GM18870 (cell line): ENCODE measurements around the gene JMJD7.

Experiments
- ATAC-seq: cut with Tn5 transposase; IDR thresholded peaks from one replicate; pipeline ENCODE4 v1.9.1; 2021; ENCODE audit warnings: moderate library complexity; ENCODE audit not compliant: unreplicated experiment

Gene JMJD7

DNA sequence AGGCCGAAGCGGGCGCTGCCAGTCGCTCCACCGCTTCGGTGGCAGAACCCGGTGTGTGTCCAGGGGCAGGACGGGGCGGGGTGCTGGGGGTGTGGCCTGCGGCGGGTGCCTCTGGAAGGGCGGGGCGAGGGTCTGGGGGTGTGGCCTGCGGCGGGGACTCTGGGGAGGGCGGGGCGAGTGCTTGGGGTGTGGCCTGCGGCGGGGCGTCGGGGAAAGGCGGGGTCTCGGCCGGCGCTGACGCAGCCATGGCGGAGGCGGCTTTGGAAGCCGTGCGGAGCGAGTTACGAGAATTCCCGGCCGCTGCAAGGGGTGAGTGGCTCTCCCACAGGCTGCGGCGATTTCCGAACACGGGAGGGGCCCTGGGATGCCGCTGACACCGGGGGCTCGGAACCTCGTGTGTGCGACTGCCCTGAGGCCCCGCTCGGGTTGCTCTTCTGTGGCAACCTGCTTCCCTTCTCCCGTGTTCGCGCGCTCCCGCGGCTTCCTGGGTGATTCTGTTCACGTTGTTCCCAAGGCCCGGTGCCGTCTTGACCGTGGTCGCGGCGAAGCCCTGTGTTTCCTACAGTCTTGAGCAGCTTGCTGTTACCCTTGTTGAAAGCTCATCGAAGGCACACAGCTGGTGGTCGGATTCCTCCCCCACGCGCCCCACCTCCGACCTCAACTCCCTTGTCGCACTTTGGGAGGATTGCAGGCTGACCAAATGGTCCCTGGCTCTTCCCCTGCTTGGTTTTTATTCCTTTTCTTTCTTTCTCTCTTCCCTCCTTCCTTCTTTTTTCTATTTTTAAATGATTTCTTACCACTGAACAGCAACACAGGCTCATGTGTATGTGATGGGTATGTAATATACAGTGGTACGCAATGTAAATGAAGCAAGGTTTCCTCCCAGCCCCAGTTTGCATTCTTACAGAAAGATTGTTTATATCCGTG lies at the start of gene JMJD7:
Gene JMJD7, plus strand, starts transcription at position 213 of the 927 bp plus-strand sequence. Its CDS starts 33 bp downstream, at position 246.
- peak; percentile 51 for ATAC-seq

DNA sequence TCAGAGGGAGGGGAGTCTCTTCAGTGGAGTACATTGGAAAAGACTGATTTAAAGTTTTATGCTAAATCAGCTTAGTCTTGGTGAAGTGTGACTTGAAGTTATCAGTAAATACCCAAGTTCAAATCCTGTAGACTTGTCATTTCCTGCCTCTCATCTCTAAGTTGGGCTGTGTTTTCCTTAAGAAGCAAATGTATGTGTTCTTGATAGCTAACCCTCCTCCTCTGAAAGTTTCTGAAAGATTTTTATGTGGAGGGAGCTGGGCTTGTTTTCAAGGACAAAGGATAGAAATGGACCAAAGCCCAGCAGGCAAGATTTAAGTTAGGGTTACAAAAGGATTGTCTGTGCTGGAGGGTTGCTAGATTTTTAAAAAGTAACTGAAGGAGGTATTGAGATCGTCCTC lies 49.4 kb upstream of the JMJD7 start:
- no peak for ATAC-seq

DNA sequence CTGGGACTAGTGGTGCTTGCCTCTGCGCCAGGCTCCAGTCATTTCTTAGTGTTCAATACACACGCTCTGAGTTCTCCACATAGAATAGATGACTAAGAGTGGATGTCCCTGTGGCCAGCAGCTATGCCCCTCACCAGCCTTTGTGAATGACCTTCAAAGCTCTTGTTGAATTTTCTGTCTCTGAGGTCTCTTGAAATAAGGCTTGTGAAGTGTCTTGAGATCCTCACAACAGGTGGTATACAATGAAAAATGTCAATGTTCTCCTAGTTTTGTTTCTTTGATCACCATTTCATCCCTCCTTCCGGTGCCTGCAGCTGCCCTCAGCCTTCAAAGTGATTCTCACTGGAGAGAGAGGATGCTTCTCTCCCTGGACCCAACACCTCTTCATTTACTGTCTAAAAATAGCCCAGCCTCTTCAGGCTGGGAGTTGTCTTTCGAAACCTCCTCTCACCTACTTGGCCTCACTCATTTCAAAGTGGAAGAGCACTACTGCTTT lies 48.2 kb upstream of the JMJD7 start:
- ATAC-seq: no peak

- ATAC-seq: no peak
Observed at GRCh38 chr15:41780266-41780665, 47.6 kb upstream of the JMJD7 start.

GRCh38 chr15:41780727-41781126 lies 47.2 kb upstream of the JMJD7 start:
- no peak for ATAC-seq

DNA sequence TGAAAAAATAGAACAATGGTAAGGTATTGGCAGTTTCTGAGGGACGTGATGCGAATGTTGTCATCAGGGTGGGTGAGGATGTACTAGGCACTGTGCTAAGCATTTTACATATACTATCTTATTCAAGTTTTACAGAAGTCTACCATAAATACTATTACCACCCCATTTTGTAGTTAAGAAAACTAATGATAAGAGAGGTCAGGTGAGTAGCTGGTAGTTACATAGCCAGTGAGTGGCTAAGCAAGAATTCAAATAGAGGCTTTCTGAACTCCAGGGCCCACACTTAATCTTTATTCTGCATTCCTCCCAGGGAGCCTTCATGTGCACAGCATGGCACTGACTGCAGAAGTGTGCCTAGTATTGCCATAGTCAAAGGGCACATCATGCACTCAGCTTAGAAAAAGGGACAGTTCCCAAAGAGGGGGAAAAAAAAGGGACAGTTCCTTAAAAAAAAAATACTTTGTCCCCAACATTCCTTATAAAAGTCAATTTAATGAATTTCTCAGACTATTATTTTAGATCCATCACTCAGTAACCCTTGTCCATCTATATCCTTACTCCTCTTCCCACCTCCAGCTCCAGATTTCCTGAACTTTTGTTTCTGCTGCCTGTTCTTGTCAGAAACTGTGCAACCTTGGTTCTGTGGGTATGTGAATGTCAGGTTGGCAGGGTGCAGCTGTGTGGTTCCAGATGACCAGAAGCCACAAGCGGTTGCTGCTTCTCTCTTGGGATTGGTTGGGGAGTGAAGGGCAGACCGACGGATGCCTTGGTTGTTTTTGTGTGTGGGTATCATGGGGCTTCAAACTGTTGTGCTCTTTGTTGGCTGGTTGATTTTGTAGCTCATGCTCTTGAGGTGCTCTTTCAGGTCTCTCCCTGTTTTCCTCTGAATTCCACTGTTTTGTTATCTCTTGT lies 45.3 kb upstream of the JMJD7 start:
- ATAC-seq: no peak

DNA sequence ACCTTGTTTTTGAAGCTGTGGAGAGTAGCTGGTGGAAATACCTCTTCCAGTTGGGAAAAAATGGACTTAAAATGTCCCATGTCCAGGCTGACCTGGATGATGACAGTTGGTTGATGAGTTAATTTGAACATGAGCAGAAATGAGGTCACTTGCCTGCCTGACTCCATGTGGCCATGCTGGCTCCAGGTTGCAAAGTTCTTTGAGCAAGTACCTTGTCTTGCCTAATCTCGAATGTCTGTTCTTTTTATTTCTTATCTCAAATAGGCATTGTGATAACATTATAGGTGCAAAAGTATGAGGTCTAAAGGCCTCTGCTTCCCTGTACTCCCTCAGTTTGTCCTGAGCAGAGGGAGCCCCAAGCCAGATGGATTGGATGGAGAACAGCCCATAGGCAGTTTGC lies 44.6 kb upstream of the JMJD7 start:
- no peak for ATAC-seq

GRCh38 chr15:41788262-41788661 lies 39.6 kb upstream of the JMJD7 start:
- no peak for ATAC-seq

- ATAC-seq: no peak
Observed at GRCh38 chr15:41789236-41789635, 38.7 kb upstream of the JMJD7 start.

DNA sequence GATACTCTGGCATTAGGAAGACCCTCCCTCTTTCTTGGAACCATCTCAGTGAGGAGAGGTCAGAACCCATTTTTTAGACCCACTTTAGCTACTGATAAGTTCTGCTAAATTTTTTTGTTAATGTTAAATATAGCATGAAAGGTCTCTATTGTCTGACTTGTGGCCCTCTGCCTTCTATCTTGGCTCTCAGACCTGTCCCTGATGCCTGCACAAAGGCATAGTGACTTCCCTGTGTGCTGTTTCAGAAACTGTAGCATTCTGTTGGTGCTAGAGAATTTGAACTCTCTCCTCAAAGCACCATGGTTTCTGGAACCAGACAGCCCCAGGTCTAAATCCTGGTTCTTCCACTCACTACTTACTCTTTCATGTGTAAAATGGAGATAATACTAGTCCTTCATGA lies 38.2 kb upstream of the JMJD7 start:
- ATAC-seq: no peak

GRCh38 chr15:41790169-41790568 lies 37.7 kb upstream of the JMJD7 start:
- no peak for ATAC-seq

- ATAC-seq: no peak
Observed at GRCh38 chr15:41790756-41791546, 36.9 kb upstream of the JMJD7 start.

GRCh38 chr15:41791547-41791937 lies 36.4 kb upstream of the JMJD7 start:
- ATAC-seq: no peak

- no peak for ATAC-seq
Observed at GRCh38 chr15:41792000-41792637, 35.8 kb upstream of the JMJD7 start.

GRCh38 chr15:41794081-41794480 lies 33.8 kb upstream of the JMJD7 start:
- ATAC-seq: no peak

DNA sequence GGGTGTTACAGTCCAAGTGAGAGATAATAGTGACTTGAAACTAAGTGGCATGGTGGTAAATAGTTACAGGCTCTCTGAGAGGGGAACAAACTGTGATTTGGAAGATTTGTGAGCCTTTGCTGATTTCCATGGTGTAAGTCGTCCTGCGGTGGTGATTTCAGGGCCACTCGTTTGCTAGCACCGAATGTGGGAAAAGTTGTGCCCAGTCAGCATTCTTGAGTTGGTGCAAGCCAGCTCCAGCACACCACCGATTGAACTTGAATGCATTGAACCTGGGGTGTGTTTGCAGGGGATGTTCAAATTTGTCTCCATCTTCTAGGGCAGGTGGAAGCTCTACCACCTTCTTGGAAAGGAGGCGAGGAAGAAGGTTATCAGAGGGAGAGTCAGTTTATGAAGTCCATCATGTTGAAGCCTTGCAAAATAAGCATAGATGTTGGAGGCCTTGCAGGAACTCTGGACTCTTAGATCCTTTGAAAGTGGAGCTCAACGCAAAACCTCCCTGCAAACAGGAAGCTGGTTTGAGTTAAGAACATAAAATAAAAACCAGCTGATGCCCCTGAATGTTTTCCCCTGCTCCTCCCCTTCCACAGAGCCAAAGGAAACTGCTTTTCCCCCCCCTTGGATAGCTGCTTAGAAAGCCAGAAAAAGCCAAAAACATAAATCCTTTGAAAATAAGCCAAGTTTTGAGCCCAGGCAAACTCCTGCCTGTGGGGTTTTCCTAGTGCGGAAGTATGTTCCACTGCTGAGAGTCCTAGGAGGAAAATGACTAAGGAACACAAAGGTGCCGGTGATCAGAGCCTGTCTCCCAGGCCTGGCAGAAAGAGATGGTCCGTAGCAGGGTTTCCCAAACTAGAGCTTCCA lies 31.7 kb upstream of the JMJD7 start:
- no peak for ATAC-seq

DNA sequence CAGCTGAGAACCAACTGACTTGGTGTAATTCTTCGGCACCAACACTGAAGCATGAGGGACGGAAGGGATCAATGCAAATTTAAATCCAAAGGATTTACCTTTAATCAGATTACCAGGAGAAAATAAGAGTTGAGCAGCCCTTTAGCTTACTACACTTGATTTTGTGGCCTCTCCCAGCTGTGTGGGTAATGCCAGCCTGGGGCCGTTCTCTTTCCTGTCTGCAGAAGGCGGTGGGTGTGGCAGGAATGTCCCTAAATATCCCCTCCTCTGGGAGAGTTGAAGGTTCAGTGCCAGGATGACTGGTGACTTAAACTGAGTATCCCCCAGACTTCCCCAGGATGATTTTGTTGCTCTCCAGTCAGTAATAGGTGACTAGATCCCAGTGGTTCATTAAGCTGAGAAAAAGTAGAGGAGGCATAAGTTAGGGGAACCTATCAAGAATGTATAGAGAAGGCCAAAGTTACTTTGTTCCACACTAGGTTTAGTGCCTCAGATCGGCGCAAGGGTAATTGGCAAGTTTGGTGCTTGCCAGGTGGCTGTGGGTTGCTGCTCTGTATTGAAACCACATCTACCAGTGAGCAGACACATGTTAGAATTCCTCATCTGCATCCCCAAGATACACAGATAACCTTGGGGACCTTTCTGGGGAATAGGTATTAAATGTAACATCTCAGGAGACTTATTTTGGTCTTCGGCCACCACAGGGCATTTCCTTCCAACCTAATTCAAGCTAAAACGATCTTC lies 30.5 kb upstream of the JMJD7 start:
- ATAC-seq: no peak

DNA sequence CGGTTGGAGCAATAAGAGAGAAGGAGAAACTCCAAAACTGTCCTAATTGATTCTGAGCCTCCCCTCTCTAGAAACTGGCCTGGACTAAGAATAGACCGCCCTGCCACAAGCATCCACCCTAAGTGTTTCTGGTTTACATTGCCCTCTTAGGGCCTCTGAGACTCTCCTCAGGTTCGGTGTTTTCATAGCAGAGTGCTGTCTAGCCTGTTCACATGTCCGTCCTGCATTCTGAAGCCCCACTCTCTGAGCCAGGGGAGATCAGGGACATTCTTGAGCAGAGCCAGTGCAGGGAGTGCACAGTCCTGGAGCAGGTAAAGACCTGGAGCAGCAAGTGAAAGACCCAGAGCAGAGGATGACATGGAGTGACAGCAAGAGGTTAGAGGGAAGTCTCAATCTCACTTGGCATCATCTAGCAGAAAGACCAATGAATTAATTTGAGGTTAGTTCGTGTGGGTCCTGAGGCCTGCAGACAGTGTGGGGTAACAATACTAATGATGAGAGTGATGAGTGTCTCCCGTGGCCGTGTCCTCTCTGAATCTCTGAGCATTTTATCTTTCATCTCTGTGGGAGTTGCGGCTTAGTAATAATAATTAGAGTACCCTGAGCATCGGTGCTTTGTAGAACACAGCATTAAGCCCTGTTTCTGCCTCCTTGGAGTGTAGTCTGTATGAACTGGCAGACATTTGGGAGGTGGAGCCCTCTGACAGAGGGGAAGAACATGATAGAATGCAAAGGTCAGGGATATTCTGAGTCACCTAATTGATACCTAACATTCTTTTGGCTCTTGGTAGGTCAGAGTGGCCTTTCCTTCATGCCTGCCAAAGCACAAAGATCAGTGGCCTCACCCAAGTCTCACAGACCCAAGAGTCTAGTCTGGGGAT lies 29.0 kb upstream of the JMJD7 start:
- ATAC-seq: peak; percentile 34
